BE2C (cell line): ENCODE data around the gene MLH1.

ENCODE experiments used
- DNase-seq: peaks from one replicate; pipeline ENCODE4 v3.0.0-alpha.2; 2020
- H3K27me3 ChIP-seq: fragments of 250-450 bp; sonication (Bioruptor Pico); 2 replicates; pipeline ENCODE4 v1.5.1; 2020; ENCODE audit warnings: mild to moderate bottlenecking
- H3K36me3 ChIP-seq: fragments of 250-450 bp; sonication (Bioruptor Pico); 2 replicates; pipeline ENCODE4 v1.5.1; 2020; ENCODE audit warnings: mild to moderate bottlenecking
- H3K4me1 ChIP-seq: fragments of 250-450 bp; sonication (Bioruptor Pico); 2 replicates; pipeline ENCODE4 v1.5.1; 2020
- H3K4me3 ChIP-seq: 2 replicates; pipeline ENCODE4 v1.5.1; 2011; ENCODE audit warnings: low read depth, low read length
- H3K9me3 ChIP-seq: fragments of 250-450 bp; sonication (Bioruptor Pico); 2 replicates; pipeline ENCODE4 v1.5.1; 2020
- CTCF ChIP-seq: IDR thresholded peaks from 2 replicates; pipeline ENCODE4 v1.5.1; 2012; ENCODE audit warnings: mild to moderate bottlenecking, low read depth, low read length

Gene MLH1

DNA sequence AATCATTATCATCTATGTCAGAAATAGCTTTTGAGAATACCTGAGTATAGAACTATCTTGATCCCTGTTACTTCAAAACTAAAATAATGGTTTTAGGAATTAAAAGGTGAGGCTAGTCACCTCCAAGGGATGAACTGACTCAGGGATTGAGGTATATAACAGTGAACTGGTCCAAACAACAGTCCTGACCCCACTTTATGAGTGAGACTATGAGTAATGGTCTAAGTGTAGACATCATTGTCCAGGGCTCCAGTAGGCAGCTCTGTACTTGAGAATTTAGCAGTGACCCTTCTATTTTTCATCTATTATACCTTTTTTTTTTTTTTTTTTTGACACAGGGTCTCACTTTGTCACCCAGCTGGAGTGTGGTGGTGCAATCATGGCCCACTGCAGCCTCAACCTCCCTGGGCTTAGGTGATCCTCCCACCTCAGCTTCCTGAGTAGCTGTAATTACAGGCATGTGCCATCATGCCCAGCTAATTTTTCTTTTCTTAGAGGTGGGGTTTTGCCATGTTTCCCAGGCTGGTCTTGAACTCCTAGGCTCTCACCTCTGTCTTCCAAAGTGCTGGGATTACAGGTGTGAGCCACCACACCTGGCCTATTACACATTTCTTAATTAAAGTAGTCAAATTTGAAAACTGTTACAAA lies 36.3 kb downstream of the MLH1 start:
- TF ChIP-seq CTCF = no peak

GRCh38 chr3:37030588-37030987 lies 37.3 kb downstream of the MLH1 start:
- TF ChIP-seq CTCF = no peak
- no peaks in the 10 kb centered on the region for H3K27me3 ChIP-seq
- no peak overlapping the region for H3K4me3 ChIP-seq
- no peak for DNase-seq
- no peaks in the 10 kb centered on the region for H3K4me1 ChIP-seq
- H3K36me3 ChIP-seq = peaks cover 15% of the 10 kb centered on the region
- H3K9me3 ChIP-seq = no peaks in the 10 kb centered on the region

More for the DNA sequence above, 36.3 kb downstream of the MLH1 start:
- H3K4me1 ChIP-seq = no peaks in the 10 kb centered on the region
- no peak for DNase-seq
- H3K36me3 ChIP-seq = peaks cover 15% of the 10 kb centered on the region
- no peaks in the 10 kb centered on the region for H3K9me3 ChIP-seq
- H3K27me3 ChIP-seq = no peaks in the 10 kb centered on the region
- no peak overlapping the region for H3K4me3 ChIP-seq

GRCh38 chr3:37031096-37031682 lies 37.9 kb downstream of the MLH1 start:
- no peak for DNase-seq
- H3K27me3 ChIP-seq = no peaks in the 10 kb centered on the region
- no peak overlapping the region for H3K4me3 ChIP-seq
- no peaks in the 10 kb centered on the region for H3K9me3 ChIP-seq
- no peaks in the 10 kb centered on the region for H3K4me1 ChIP-seq
- no peak for TF ChIP-seq CTCF
- H3K36me3 ChIP-seq = peaks cover 13% of the 10 kb centered on the region

DNA sequence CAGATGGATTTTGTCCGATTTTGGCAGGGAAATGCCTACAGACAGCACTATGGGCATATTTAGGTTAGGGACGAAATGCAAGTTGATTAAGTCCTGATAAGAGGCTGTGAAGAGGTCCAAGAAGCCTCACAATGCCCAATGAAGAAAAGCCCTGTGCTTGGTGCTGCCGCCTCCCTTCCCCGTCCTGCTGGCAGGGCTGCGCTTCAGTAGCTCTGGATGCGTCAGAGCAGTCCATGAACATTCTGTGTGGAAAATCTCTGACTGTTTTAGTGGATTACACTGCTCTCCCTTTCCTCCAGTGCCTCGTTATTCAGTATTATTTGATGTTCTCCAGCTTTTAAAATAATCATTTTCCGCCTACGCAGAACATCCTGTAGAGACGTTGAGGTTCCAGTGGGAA lies 39.6 kb downstream of the MLH1 start:
- no peaks in the 10 kb centered on the region for H3K4me1 ChIP-seq
- no peak for TF ChIP-seq CTCF
- H3K9me3 ChIP-seq = no peaks in the 10 kb centered on the region
- H3K4me3 ChIP-seq = no peak overlapping the region
- no peak for DNase-seq
- H3K27me3 ChIP-seq = no peaks in the 10 kb centered on the region
- H3K36me3 ChIP-seq = peaks cover 11% of the 10 kb centered on the region

GRCh38 chr3:37037352-37037751 lies 44.0 kb downstream of the MLH1 start:
- Histone ChIP-seq H3K36me3 (peaks cover 13% of the 10 kb centered on the region), H3K4me3 (no peak overlapping the region), H3K9me3 (no peaks in the 10 kb centered on the region), H3K4me1 (no peaks in the 10 kb centered on the region), H3K27me3 (no peaks in the 10 kb centered on the region)
- no peak for DNase-seq
- TF ChIP-seq CTCF = no peak

DNA sequence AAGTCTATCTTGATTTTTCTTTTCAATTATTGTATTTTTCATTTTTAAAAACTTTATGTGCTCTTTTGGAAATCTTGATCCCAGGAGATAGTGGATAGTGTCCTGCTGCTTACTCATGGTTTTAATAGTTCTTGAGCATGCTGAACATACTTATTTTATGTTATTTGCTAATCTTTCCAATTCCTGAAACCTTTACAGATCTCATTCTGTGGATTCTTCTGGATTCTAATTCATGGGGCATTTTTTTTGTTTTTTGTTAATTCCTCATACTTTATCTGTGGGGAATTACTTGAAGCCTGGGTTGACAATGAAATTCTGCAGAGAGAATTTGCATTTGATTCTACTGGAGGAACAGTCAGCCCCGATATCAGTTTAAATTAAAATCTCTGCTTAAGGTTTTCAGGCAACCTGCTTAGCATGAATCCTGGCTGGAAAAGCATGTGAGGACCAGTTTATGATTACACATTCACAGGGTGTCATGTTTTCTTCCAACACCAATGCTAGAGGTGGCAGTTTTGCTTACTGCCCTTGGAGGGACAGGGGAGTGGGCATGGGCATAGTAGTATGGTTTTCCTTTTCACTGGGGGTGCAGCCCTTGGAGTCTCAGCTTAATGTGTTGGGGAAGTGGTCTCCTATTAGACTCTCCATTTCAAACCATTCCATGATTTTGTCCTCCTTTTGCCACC lies 46.0 kb downstream of the MLH1 start:
- no peaks in the 10 kb centered on the region for H3K4me1 ChIP-seq
- H3K27me3 ChIP-seq = no peaks in the 10 kb centered on the region
- no peaks in the 10 kb centered on the region for H3K9me3 ChIP-seq
- DNase-seq = no peak
- H3K36me3 ChIP-seq = peaks cover 13% of the 10 kb centered on the region
- H3K4me3 ChIP-seq = no peak overlapping the region
- no peak for TF ChIP-seq CTCF
